Measurements from ENCODE around the gene RFX6.
"Not testable (repeated sequence)": the region's sequence is repeated elsewhere in the genome, so short reads cannot be mapped to it uniquely, and the experiment has no call there.

RFX6 gene, protein sequence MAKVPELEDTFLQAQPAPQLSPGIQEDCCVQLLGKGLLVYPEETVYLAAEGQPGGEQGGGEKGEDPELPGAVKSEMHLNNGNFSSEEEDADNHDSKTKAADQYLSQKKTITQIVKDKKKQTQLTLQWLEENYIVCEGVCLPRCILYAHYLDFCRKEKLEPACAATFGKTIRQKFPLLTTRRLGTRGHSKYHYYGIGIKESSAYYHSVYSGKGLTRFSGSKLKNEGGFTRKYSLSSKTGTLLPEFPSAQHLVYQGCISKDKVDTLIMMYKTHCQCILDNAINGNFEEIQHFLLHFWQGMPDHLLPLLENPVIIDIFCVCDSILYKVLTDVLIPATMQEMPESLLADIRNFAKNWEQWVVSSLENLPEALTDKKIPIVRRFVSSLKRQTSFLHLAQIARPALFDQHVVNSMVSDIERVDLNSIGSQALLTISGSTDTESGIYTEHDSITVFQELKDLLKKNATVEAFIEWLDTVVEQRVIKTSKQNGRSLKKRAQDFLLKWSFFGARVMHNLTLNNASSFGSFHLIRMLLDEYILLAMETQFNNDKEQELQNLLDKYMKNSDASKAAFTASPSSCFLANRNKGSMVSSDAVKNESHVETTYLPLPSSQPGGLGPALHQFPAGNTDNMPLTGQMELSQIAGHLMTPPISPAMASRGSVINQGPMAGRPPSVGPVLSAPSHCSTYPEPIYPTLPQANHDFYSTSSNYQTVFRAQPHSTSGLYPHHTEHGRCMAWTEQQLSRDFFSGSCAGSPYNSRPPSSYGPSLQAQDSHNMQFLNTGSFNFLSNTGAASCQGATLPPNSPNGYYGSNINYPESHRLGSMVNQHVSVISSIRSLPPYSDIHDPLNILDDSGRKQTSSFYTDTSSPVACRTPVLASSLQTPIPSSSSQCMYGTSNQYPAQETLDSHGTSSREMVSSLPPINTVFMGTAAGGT

DNA sequence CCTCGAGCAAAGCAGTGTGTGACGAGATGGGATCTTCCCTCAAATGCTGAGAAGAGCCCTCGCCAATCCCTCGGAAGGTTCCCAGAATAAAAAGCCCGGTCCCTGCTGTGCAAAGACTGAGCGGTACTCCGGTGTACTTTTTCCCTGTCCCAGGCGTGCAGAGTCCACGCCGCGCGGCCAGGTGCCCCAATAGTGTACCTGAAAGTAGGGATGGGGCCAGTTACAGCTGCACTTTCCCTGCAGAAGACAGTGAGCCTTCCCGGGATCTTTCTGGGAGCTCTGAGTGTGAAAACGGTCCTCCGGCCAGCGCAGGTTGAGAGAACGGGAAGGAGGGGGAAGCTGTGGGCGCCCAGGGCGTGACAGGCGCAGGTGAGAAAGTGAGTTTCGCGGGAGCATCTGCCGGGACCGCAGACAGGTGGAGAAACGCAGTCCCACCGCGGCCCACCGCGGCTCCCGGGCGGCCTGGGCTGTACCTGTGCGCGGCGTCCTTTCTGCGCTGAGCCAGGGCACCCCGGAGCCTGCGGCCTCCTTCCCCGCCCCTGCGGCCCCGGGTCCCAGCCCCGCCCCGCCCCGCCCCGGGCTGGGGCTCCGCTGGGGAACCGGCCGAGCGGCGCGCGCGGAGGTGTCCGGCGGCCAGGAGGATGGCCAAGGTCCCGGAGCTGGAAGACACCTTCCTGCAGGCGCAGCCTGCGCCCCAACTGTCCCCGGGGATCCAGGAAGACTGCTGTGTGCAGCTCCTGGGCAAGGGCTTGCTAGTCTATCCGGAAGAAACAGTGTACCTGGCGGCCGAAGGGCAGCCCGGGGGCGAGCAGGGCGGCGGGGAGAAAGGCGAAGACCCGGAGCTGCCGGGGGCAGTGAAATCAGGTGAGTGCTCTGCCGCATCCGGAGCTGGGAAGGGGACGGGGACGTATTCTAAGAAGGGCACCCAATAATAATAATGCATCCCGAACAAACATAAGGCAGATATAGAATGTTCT, at the start of gene RFX6:
Gene RFX6, plus strand, starts transcription at position 608 of the 977 bp plus-strand sequence. Its CDS starts 34 bp downstream, at position 642.
- no peak for DNase-seq

DNA sequence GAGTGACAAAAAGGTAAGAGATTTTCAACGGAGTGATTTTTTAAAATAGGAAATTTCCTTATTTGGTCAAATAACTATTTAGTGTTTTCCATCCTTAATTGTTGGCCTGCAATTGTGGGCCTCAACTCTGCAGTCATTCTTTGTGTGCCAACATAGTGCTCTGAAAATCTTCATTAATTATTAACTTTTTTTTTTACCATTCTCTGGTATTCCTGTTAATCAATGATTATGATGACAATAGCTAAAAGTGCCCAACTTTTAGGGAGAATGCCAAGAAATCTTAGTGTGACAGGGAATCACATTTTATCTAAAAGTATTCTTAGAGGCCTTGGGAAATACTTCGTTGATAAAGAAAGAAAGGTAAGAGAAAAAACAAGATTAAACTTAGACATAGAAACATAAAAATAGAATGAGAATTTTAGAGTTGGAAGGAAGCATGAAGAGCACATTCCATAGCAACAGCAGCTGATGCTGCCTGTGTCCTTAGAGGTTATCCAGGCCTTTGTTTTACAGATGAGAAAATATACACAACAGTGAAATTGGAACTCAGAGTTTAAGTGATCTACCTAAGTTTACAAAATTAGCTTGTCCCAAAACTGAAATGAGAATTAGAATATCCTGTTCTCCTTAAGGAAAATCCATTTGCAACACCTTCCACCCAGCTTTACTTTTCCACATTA, 49.3 kb upstream of the RFX6 start:
- DNase-seq = no peak

DNA sequence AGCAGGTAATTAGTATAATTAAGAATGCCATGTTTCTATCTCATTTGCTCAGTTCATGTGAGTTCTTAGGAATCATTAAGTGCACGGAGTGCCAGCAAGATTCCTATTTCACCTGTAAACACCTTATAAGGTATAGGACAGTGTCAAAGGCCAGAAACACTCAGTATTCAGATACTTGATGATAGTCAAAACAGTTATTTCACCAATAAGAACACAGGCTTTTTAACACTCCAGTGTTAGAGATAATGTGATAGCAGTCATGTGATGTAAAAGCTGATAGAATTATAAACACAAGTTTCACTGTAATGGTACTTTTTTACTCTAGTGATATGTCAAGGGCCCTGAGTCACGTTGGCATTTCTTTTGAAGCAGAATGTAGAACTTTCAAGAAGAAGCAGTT, 48.1 kb upstream of the RFX6 start, which contains the start of gene GPRC6A:
Gene GPRC6A, minus strand, starts transcription at position 101 of the 400 bp plus-strand sequence. Its CDS starts 70 bp downstream, at position 31.
- no peak for DNase-seq

GRCh38 chr6:116834526-116834925, 42.5 kb upstream of the RFX6 start:
- not testable (repeated sequence) for DNase-seq

DNA sequence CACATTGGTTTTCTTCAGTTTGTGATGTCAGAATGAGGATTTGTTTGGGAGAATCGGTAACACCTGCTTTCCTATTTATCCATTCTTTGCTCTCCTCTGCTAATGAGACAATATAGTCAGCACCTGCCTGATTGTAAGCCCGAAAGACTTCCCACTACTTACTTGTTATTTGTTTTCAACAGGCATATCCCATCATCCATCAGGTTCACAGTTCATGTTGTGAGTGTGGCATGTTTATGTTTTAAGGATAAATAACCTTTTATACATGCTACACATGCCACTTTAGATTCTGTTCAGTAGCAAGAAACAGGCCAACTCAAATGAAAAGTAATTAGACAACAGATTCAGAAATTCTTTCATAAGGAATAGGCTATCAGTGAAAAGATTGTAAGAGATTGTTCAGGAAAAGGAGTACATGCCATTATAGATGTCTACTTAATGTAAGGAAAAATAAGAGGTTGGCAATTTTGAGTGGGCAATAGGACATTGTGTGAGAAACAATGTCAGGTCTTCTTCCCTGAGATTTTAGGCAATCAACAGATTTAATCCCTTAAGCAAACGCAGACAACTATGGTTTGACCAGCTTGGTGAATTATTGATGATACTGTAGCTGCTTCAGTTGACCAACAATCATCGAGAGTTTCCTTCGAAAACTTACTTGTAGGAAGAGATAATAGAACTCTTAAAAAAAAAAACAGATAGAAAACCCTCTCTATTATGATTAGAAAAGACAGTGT, 40.3 kb upstream of the RFX6 start:
- peak; percentile 9 for DNase-seq

- DNase-seq = no peak
Observed at GRCh38 chr6:116840091-116840490, 37.0 kb upstream of the RFX6 start.

GRCh38 chr6:116842459-116842858, 34.6 kb upstream of the RFX6 start:
- DNase-seq = no peak

GRCh38 chr6:116847227-116847626, 29.8 kb upstream of the RFX6 start:
- DNase-seq = peak; percentile 37

DNA sequence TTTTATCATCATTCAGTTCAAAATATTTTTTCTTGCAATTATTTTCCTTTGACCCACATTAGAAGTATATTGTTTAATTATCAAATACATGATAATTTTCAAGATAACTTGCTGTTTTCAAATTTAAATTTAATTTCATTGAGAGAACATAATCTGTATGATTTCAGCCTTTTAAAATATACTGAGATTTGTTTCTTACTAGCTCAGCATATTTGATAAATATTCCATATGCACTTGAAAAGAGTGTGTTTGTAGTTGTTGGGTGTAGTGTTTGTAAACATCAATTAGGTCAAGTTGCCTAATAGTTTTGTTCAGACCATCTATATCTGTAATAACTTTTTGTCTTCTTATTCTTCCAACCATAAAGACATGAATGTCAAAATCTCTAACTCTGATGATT, 19.0 kb upstream of the RFX6 start:
- DNase-seq = no peak

DNA sequence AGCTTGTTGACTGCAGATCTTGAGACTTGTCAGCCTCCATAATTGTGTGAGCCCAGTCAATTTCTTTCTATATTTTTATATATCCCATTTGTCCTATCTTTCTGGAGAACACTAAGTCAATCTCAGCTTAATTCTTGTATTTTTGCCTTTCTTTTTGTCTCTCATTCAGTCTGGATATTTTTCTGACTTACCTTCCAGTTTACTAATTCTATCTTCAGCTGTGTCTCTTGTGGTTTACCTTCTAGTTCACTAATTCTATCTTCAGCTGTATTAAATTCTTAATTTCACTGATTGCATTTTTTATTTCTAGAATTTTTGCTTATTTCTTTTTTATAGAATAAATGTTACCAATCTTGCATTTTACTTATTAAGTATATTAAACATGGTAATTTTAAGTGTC, 17.8 kb upstream of the RFX6 start:
- DNase-seq = no peak

DNA sequence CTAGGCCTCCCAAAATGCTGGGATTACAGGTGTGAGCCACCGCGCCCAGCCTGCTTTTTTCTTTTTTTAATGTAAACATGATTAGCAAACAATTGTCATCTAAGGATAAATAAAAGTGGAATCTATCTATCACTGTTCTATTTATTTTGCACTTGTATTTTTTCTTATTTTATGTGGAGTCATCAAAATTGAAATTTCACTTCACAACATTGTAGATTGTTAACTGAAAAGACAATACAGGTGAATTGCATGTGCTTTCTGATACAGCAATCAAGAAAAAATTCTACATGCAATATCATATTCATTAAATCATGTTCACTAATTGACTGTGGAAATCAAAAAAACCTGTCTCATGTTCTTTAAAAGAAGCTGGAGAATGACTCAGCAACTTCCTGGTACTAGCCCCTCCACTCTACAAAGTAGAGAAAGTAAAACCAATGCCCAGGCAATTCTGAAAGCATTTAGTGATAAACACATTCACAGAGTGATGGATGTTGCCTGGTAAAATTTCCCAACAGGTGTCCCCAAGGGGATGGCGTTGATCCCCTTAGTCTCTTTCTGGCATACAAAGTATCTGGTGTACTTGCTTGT, 10.7 kb upstream of the RFX6 start:
- DNase-seq = no peak

- no peak for DNase-seq
Observed at GRCh38 chr6:116872771-116873170, 4.3 kb upstream of the RFX6 start.

- DNase-seq = no peak
Observed at GRCh38 chr6:116876107-116876506, 935 bp upstream of the RFX6 start.

GRCh38 chr6:116877743-116878142, 701 bp downstream of the RFX6 start:
- no peak for DNase-seq

DNA sequence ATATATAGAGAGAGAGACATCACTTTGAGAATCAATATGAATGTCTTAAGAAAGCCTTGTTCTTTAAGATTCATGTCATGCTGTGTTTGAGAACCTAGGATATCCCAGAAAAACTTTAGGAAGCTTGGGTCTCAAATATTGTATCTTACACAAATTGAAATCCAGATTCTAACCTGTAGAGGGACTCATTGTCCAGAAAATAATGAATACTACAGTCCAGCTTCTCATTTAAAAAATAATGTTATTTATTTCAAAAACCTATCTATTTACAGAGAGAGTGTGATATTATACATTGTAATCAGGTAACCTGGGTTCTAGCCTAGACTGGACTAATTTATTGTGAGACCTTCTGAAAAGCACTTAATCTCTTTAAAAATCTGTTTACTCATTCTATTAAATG, 4.2 kb downstream of the RFX6 start:
- no peak for DNase-seq

GRCh38 chr6:116883005-116883404, 6.0 kb downstream of the RFX6 start:
- no peak for DNase-seq

- no peak for DNase-seq
Observed at GRCh38 chr6:116884530-116884929, 7.5 kb downstream of the RFX6 start.

DNA sequence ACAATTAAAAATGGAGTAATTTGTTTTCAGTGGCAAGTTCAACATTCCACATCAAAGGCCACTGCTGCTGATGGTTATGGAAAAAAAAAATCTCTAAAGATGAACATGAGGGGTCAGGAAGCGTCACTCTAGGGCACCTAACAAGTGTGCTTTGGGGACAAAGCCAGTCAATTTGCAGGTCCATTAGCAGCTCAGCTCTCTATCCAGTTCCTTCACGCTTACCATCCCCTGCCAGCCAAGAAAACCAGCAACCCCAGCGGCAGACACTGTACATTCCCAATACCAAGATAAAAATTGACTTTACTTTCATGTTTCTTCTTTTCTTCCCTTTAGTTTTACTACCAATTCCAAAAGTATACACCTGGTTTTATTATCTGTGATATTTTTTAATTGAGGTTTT, 10.1 kb downstream of the RFX6 start:
- DNase-seq = no peak

DNA sequence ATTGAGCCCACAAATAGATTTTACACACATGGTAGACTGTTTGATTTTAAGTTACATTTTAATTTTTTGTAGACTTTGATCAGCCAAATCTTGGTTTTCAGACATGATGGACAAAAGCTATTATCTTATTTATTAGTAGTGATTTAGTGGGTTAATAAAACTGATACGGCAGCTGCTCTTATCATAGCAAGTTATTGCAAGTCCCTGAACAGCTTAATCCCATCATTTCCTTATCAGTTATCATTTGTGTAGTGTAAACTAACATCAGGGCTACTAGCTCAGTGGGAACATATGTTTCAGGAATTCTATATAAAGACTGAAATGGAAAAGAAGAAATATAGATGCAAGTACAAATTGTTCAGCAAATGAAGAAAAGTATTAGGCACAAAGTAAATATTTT, 10.9 kb downstream of the RFX6 start:
- no peak for DNase-seq

GRCh38 chr6:116888732-116889360, 11.8 kb downstream of the RFX6 start:
- DNase-seq = no peak

All from NCI-H1436 (cell line).